Measurements from ENCODE around the gene KRTAP2-3. TPM values are rescaled to one million over a fixed set of nuclear protein-coding genes. Genes with fewer than 3 reads are reported as not detected.
"Not testable (repeated sequence)": the region's sequence is repeated elsewhere in the genome, so short reads cannot be mapped to it uniquely, and the experiment has no call there.

Gene KRTAP2-3
- total RNA-seq, 1 donor from 2014 or later, result 7.1 TPM

DNA sequence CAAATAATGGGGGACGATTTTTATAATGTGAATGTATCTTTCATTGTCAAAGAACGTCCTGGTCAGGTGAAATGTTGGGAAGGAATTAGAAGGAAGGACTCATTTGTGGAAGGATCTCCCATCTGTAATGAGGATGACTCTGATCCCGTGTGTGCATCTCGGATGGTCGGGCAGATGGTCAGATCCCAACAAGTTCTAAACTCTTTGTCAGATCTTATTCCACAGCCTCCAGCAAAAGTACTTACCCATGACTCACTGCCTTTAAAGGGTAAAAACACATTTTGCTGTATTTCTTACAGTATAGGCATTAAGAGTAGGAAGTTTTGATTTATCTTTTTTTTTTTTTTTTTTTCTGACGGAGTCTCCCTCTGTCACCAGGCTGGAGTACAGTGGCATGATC lies 38.6 kb upstream of the KRTAP2-3 start:
- no peaks in the 10 kb centered on the region for H3K9me3 ChIP-seq (ENCODE audit: insufficient read depth, low read depth, low read length)
- FAIRE-seq (peak; percentile 59), DNase-seq (ENCODE audit: low read depth) (peak; percentile 29)
- TF ChIP-seq, protein P1, sequence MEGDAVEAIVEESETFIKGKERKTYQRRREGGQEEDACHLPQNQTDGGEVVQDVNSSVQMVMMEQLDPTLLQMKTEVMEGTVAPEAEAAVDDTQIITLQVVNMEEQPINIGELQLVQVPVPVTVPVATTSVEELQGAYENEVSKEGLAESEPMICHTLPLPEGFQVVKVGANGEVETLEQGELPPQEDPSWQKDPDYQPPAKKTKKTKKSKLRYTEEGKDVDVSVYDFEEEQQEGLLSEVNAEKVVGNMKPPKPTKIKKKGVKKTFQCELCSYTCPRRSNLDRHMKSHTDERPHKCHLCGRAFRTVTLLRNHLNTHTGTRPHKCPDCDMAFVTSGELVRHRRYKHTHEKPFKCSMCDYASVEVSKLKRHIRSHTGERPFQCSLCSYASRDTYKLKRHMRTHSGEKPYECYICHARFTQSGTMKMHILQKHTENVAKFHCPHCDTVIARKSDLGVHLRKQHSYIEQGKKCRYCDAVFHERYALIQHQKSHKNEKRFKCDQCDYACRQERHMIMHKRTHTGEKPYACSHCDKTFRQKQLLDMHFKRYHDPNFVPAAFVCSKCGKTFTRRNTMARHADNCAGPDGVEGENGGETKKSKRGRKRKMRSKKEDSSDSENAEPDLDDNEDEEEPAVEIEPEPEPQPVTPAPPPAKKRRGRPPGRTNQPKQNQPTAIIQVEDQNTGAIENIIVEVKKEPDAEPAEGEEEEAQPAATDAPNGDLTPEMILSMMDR (IDR thresholded peaks at IDR 0.05; ENCODE audit: insufficient read depth, low read depth, low read length), result no peak
- TF ChIP-seq EZH2 (IDR thresholded peaks at IDR 0.05; ENCODE audit: insufficient read depth, low read length), result no peak
- no peaks in the 10 kb centered on the region for H3K79me2 ChIP-seq (ENCODE audit: insufficient read depth, low read length)
- H3K4me2 ChIP-seq (ENCODE audit: low read length), result peak overlapping the region; percentile 41
- H3K4me3 ChIP-seq (ENCODE audit: insufficient read depth, low read depth, low read length), result no peak overlapping the region
- Mint-ChIP-seq H3K4me1 (ENCODE audit: low read depth, unreplicated experiment) (peaks cover 22% of the 10 kb centered on the region), H3K27me3 (ENCODE audit: low read depth, unreplicated experiment) (no peaks in the 10 kb centered on the region), H3K36me3 (ENCODE audit: low read depth, unreplicated experiment) (no peaks in the 10 kb centered on the region), H3K4me3 (ENCODE audit: unreplicated experiment) (no peak overlapping the region), H3K27ac (ENCODE audit: unreplicated experiment) (peak overlapping the region; percentile 48), H3K9me3 (ENCODE audit: unreplicated experiment) (peaks cover 2% of the 10 kb centered on the region)
- peaks cover 3% of the 10 kb centered on the region for H3K4me1 ChIP-seq (ENCODE audit: insufficient read depth, low read length)
- H3K27me3 ChIP-seq (ENCODE audit: insufficient read depth, low read length), result no peaks in the 10 kb centered on the region
- no peak overlapping the region for H3K9ac ChIP-seq (ENCODE audit: low read length)
- H3K27ac ChIP-seq (ENCODE audit: low read depth, low read length), result no peak overlapping the region
- no peaks in the 10 kb centered on the region for H3K36me3 ChIP-seq (ENCODE audit: insufficient read depth, low read length)
- no peaks in the 10 kb centered on the region for H4K20me1 ChIP-seq (ENCODE audit: insufficient read depth, low read length)
- no peak overlapping the region for H2AFZ ChIP-seq (ENCODE audit: low read depth, low read length)

DNA sequence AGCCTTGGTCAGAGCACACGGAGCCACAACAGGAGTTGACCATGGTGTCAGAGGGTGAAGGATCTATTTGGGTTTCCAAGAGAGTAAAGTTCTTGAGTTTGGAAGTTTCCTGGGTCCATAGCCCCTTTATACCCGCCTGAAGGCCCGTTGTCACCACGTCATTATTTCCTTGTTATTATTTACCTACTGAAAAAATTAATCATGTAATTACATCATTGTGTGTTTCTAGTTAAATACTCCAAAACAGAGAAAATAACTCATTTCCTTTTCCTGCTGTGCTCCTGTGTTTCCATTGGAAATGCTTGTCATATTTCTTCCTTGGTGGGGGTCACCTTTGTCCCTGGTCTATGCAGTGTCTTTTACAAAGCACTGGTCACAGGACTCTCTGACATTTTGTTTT lies 38.1 kb upstream of the KRTAP2-3 start, which contains the start of gene KRTAP4-8:
TSS of gene KRTAP4-8 (minus strand) at position 101 of the 400 bp plus-strand sequence. CDS start at position 43, 58 bp downstream.
- H3K27me3 Mint-ChIP-seq (ENCODE audit: low read depth, unreplicated experiment), result no peaks in the 10 kb centered on the region
- Histone ChIP-seq H3K27ac (ENCODE audit: low read depth, low read length) (no peak within 1 kb of the TSS), H3K4me3 (ENCODE audit: insufficient read depth, low read depth, low read length) (no peak within 1 kb of the TSS), H2AFZ (ENCODE audit: low read depth, low read length) (no peak within 1 kb of the TSS), H3K9me3 (ENCODE audit: insufficient read depth, low read depth, low read length) (no peaks in the 10 kb centered on the region), H3K4me2 (ENCODE audit: low read length) (peak within 1 kb of the TSS; percentile 41), H3K79me2 (ENCODE audit: insufficient read depth, low read length) (no peaks in the 10 kb centered on the region), H3K27me3 (ENCODE audit: insufficient read depth, low read length) (no peaks in the 10 kb centered on the region), H3K4me1 (ENCODE audit: insufficient read depth, low read length) (peaks cover 3% of the 10 kb centered on the region), H3K9ac (ENCODE audit: low read length) (no peak within 1 kb of the TSS), H4K20me1 (ENCODE audit: insufficient read depth, low read length) (no peaks in the 10 kb centered on the region), H3K36me3 (ENCODE audit: insufficient read depth, low read length) (no peaks in the 10 kb centered on the region)
- DNase-seq (ENCODE audit: low read depth) (no peak), FAIRE-seq (no peak)
- peaks cover 18% of the 10 kb centered on the region for H3K4me1 Mint-ChIP-seq (ENCODE audit: low read depth, unreplicated experiment)
- H3K36me3 Mint-ChIP-seq (ENCODE audit: low read depth, unreplicated experiment), result no peaks in the 10 kb centered on the region
- peak within 1 kb of the TSS; percentile 48 for H3K27ac Mint-ChIP-seq (ENCODE audit: unreplicated experiment)
- TF ChIP-seq EZH2 (IDR thresholded peaks at IDR 0.05; ENCODE audit: insufficient read depth, low read length), result no peak
- TF ChIP-seq, protein P1 (IDR thresholded peaks at IDR 0.05; ENCODE audit: insufficient read depth, low read depth, low read length), result no peak
- H3K4me3 Mint-ChIP-seq (ENCODE audit: unreplicated experiment), result no peak within 1 kb of the TSS
- peaks cover 2% of the 10 kb centered on the region for H3K9me3 Mint-ChIP-seq (ENCODE audit: unreplicated experiment)

DNA sequence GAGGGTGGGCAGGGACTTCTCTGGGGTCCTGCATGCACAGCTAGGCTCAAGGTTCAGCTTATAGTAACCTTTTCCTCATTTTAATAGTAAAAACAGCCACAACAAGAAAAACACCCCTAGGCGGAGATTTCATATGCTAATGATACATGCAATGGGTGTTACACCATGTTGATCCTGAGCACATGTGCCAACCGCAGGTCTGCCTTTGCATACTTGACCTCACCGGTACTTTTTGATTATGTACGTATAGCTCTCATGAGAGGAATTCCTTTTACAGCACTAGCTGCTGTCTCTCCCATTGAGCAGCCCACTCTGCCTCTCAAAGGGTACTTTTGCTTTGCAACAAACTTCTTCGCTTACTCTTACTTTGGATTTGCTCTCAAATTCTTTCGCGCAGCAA lies 36.1 kb upstream of the KRTAP2-3 start:
- Mint-ChIP-seq H3K36me3 (ENCODE audit: low read depth, unreplicated experiment) (no peaks in the 10 kb centered on the region), H3K4me3 (ENCODE audit: unreplicated experiment) (no peak overlapping the region), H3K9me3 (ENCODE audit: unreplicated experiment) (peaks cover 2% of the 10 kb centered on the region), H3K27me3 (ENCODE audit: low read depth, unreplicated experiment) (no peaks in the 10 kb centered on the region), H3K27ac (ENCODE audit: unreplicated experiment) (no peak overlapping the region), H3K4me1 (ENCODE audit: low read depth, unreplicated experiment) (peaks cover 17% of the 10 kb centered on the region)
- DNase-seq (ENCODE audit: low read depth), result no peak
- Histone ChIP-seq H3K9ac (ENCODE audit: low read length) (no peak overlapping the region), H3K27ac (ENCODE audit: low read depth, low read length) (no peak overlapping the region), H3K4me1 (ENCODE audit: insufficient read depth, low read length) (peaks cover 3% of the 10 kb centered on the region), H3K36me3 (ENCODE audit: insufficient read depth, low read length) (no peaks in the 10 kb centered on the region), H3K27me3 (ENCODE audit: insufficient read depth, low read length) (no peaks in the 10 kb centered on the region), H3K4me3 (ENCODE audit: insufficient read depth, low read depth, low read length) (no peak overlapping the region), H4K20me1 (ENCODE audit: insufficient read depth, low read length) (no peaks in the 10 kb centered on the region), H3K9me3 (ENCODE audit: insufficient read depth, low read depth, low read length) (no peaks in the 10 kb centered on the region), H3K4me2 (ENCODE audit: low read length) (no peak overlapping the region), H3K79me2 (ENCODE audit: insufficient read depth, low read length) (no peaks in the 10 kb centered on the region), H2AFZ (ENCODE audit: low read depth, low read length) (no peak overlapping the region)
- no peak for FAIRE-seq
- TF ChIP-seq, protein P1 (IDR thresholded peaks at IDR 0.05; ENCODE audit: insufficient read depth, low read depth, low read length), result no peak
- no peak for TF ChIP-seq EZH2 (IDR thresholded peaks at IDR 0.05; ENCODE audit: insufficient read depth, low read length)

DNA sequence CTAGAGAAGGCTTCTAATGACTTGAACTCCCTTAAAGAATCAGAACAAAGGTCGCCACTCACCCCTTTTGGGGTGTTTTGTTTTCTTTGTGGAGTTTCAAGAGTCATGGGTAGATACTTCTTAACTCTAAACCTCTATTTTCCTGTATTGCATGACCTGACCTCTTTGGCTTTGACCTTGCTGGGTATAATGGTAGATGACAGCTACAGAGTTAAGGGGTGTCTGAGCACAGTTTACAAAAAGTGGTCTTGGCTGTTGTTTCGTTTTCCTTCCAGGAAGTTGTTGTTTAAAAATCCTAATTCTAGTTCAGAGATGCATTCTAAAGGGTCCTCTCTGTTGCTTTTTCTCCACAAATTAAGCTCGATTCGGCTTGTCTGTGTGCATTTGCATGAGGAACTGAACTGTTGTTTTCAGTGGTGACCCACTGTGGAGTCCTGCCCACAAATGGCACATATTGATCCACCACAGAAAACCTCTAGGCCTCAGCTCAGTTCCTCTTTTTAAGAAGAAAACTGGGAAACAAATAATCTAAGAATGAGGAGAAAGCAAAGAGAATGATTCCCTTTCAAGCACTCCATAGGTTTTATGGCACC lies 28.9 kb upstream of the KRTAP2-3 start:
- H3K4me1 Mint-ChIP-seq (ENCODE audit: low read depth, unreplicated experiment); H3K27me3 ChIP-seq (ENCODE audit: insufficient read depth, low read length); H3K4me3 Mint-ChIP-seq (ENCODE audit: unreplicated experiment); H3K27ac ChIP-seq (ENCODE audit: low read depth, low read length); DNase-seq (ENCODE audit: low read depth); H3K4me3 ChIP-seq (ENCODE audit: insufficient read depth, low read depth, low read length); H3K79me2 ChIP-seq (ENCODE audit: insufficient read depth, low read length); H3K9ac ChIP-seq (ENCODE audit: low read length); H3K9me3 ChIP-seq (ENCODE audit: insufficient read depth, low read depth, low read length); H4K20me1 ChIP-seq (ENCODE audit: insufficient read depth, low read length); H3K9me3 Mint-ChIP-seq (ENCODE audit: unreplicated experiment); H3K27me3 Mint-ChIP-seq (ENCODE audit: low read depth, unreplicated experiment); H3K36me3 ChIP-seq (ENCODE audit: insufficient read depth, low read length); FAIRE-seq; H3K36me3 Mint-ChIP-seq (ENCODE audit: low read depth, unreplicated experiment); H3K4me1 ChIP-seq (ENCODE audit: insufficient read depth, low read length); H3K27ac Mint-ChIP-seq (ENCODE audit: unreplicated experiment); H3K4me2 ChIP-seq (ENCODE audit: low read length); H2AFZ ChIP-seq (ENCODE audit: low read depth, low read length): not testable (repeated sequence)
